ENCODE measurements around the gene CDC25C. TPM values are rescaled to one million over a fixed set of nuclear protein-coding genes. Genes with fewer than 3 reads are reported as not detected.

CDC25C gene
- total and polyA plus RNA-seq, 9 of the 15 experiments (the other 6 are each of a cell fraction or from before 2014, with no cell fraction given): 19.1 to 63.7 (median 31.9) TPM

DNA sequence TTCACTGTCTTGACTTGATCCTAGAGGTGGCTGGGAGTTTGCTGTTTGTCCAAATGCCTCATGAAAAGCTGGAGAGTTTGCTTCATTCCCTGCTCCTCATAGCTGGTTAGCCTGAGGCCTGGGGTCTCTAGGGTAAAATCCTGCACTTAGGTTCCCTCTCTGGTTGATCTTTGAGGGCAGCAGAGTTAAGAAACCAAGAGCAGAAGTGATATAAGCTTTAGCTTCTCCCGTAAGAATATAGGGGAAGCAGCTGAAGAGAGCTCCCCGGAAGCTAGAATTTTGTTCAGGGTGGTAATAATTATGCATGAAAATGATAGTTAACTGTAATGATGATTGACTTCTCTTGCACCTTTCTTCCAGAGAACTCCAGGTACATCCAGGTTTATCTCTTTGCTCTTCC is 7.9 kb upstream of the CDC25C start (continued):
- 0 out of 2 replicates have a peak, but pooled peaks have one; percentile 12 for TF ChIP-seq GABPA (tag; conservative IDR thresholded peaks at IDR 0.05; ENCODE audit: low read depth)
- no peak for TF ChIP-seq GTF2E2 (tag; IDR thresholded peaks at IDR 0.05)

DNA sequence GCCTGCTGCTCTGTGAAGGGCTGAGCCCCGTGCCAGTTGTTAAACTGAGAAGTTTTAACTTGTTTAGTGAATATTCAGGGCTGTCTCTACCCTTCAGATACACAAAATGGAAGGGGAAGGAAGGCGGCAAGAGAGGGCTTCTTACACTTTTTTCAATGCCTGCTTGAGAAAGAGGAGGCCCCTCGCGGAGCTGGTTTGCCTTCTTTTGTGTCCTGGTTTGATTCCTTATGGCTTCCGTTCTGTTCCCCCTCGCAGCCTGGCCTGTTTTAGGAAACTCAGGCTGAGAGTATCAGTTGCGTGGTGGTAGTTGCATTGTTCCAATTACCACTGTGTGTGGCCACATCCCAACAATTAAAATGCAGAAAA is 7.5 kb upstream of the CDC25C start:
- FAIRE-seq (no peak), ATAC-seq (peak; percentile 1; the same call in 2 of the 3 replicates), DNase-seq (ENCODE audit: extremely low read depth in 1 of 4, low spot score in 3 of 4) (peak in 1 of 4 experiments; percentile 28)
- H3K79me2 ChIP-seq (ENCODE audit: control insufficient read depth, insufficient read depth, low read length): peaks cover 39% of the 10 kb centered on the region
- H3K27me3 ChIP-seq (ENCODE audit: control insufficient read depth in 2 of 2, insufficient read depth in 2 of 2, low read length in 2 of 2): no peaks in the 10 kb centered on the region
- H3K27ac ChIP-seq (ENCODE audit: extremely low read depth, low read depth, low read length): peak overlapping the region; percentile 97
- ChIA-PET CTCF (ENCODE audit: low intra/inter-chr PET ratio) (interaction anchor here (5.4 kb wide), 1 partner anchor 14 kb away, joined by 31 read pairs; the partner anchor contains the start of gene KDM3B), POLR2A (interaction anchor here (0.6 to 7.9 kb wide), 27 partner anchors 8 to 190 kb away, joined by 3 to 416 read pairs (median 4); partner anchors contain the start of genes BRD8, CDC23, CDC25C and GFRA3)
- H3K36me3 ChIP-seq (ENCODE audit: control insufficient read depth, insufficient read depth, low read length): peaks cover 39% of the 10 kb centered on the region
- 0% methylated on average over 7 of the region's 7 CpGs for WGBS (ENCODE audit: insufficient coverage, low coverage, missing lambda C conversion rate)
- in situ Hi-C loops (cut with MboI): no loop called here
- H3K4me1 ChIP-seq (replicated peaks in 1 of 2; ENCODE audit: control insufficient read depth in 2 of 2, insufficient read depth in 2 of 2, low read length in 2 of 2): peaks cover 9 to 28% of the 10 kb centered on the region in 2 experiments
- H3K9ac ChIP-seq (ENCODE audit: insufficient read depth in 1 of 2, low read depth in 2 of 2, low read length in 2 of 2): peak overlapping the region; percentile 91 to 96
- no peaks in the 10 kb centered on the region for H3K9me3 ChIP-seq (replicated peaks; ENCODE audit: control insufficient read depth, insufficient read depth, low read depth, low read length)
- 0 out of 2 replicates have a peak, but pooled peaks cover 7% of the 10 kb centered on the region for H4K20me1 ChIP-seq (replicated peaks; ENCODE audit: control insufficient read depth, insufficient read depth, low read length)
- peaks cover 5% of the 10 kb centered on the region for H3K9me1 ChIP-seq (ENCODE audit: control insufficient read depth, insufficient read depth, low read length)
- peak overlapping the region; percentile 32; the same call in 1 of the 2 replicates for H2AFZ ChIP-seq (ENCODE audit: low read depth, low read length)
- peak overlapping the region; percentile 63 for H3K4me3 ChIP-seq
- TSS peak; percentile 57 for BruUV-seq (replicated peaks)
- H3K4me2 ChIP-seq (ENCODE audit: insufficient read depth, low read length): peak overlapping the region; percentile 99
- intact Hi-C loops (cut with micrococcal nuclease): loop anchor here (2.0 kb wide), 1 partner anchor 14 kb away; the partner anchor contains the start of gene KDM3B
- TF ChIP-seq ZNF431 (CRISPR knock-in tag; IDR thresholded peaks at IDR 0.05): no peak
- TF ChIP-seq ZNF764 (CRISPR knock-in tag; IDR thresholded peaks at IDR 0.05; ENCODE audit: low read depth): no peak
- no peak for TF ChIP-seq PCBP1 (IDR thresholded peaks at IDR 0.05; ENCODE audit: low read depth, low read length, poor library complexity, severe bottlenecking)
- no peak for TF ChIP-seq RBM25 (IDR thresholded peaks at IDR 0.05; ENCODE audit: low read depth, low read length, severe bottlenecking)
- TF ChIP-seq CBX2 (IDR thresholded peaks at IDR 0.05; ENCODE audit: insufficient read depth, low read length, poor library complexity, severe bottlenecking): no peak
- no peak for TF ChIP-seq PTBP1 (IDR thresholded peaks at IDR 0.05; ENCODE audit: low read depth, low read length)
- TF ChIP-seq, protein P1, sequence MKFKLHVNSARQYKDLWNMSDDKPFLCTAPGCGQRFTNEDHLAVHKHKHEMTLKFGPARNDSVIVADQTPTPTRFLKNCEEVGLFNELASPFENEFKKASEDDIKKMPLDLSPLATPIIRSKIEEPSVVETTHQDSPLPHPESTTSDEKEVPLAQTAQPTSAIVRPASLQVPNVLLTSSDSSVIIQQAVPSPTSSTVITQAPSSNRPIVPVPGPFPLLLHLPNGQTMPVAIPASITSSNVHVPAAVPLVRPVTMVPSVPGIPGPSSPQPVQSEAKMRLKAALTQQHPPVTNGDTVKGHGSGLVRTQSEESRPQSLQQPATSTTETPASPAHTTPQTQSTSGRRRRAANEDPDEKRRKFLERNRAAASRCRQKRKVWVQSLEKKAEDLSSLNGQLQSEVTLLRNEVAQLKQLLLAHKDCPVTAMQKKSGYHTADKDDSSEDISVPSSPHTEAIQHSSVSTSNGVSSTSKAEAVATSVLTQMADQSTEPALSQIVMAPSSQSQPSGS (CRISPR knock-in tag; IDR thresholded peaks at IDR 0.05): no peak
- TF ChIP-seq TAF15 (IDR thresholded peaks at IDR 0.05; ENCODE audit: low read depth, low read length): no peak
- TF ChIP-seq, protein P2, sequence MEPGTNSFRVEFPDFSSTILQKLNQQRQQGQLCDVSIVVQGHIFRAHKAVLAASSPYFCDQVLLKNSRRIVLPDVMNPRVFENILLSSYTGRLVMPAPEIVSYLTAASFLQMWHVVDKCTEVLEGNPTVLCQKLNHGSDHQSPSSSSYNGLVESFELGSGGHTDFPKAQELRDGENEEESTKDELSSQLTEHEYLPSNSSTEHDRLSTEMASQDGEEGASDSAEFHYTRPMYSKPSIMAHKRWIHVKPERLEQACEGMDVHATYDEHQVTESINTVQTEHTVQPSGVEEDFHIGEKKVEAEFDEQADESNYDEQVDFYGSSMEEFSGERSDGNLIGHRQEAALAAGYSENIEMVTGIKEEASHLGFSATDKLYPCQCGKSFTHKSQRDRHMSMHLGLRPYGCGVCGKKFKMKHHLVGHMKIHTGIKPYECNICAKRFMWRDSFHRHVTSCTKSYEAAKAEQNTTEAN (CRISPR knock-in tag; IDR thresholded peaks at IDR 0.05): no peak
- TF ChIP-seq, protein P3, sequence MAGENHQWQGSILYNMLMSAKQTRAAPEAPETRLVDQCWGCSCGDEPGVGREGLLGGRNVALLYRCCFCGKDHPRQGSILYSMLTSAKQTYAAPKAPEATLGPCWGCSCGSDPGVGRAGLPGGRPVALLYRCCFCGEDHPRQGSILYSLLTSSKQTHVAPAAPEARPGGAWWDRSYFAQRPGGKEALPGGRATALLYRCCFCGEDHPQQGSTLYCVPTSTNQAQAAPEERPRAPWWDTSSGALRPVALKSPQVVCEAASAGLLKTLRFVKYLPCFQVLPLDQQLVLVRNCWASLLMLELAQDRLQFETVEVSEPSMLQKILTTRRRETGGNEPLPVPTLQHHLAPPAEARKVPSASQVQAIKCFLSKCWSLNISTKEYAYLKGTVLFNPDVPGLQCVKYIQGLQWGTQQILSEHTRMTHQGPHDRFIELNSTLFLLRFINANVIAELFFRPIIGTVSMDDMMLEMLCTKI (IDR thresholded peaks at IDR 0.05; ENCODE audit: partially characterized antibody): no peak
- no peak for TF ChIP-seq HLTF (IDR thresholded peaks at IDR 0.05)
- no peak for TF ChIP-seq FOS (IDR thresholded peaks at IDR 0.05; ENCODE audit: extremely low read depth, insufficient read length)
- no peak for TF ChIP-seq PML (IDR thresholded peaks at IDR 0.05; ENCODE audit: low read length)
- no peak for TF ChIP-seq MCM5 (IDR thresholded peaks at IDR 0.05; ENCODE audit: low read depth)
- TF ChIP-seq HMGN3 (IDR thresholded peaks at IDR 0.05; ENCODE audit: borderline replicate concordance, extremely low read depth, insufficient read length, low read depth, low read length): no peak
- no peak for TF ChIP-seq ETV1 (tag; conservative IDR thresholded peaks at IDR 0.05; ENCODE audit: low read depth)

Measured in K562 (cell line).